Liver (tissue), 9 donors: ENCODE measurements around the gene OBP2A. TPM values are rescaled to one million over a fixed set of nuclear protein-coding genes. Genes with fewer than 3 reads are reported as not detected.

ENCODE experiments used
- DNase-seq: peaks from one replicate; pipeline ENCODE4 v3.0.0-alpha.2; 2017; ENCODE audit warnings: low spot score
- H3K27ac ChIP-seq, 2 donors: one replicate each; pipeline ENCODE4 v1.7.0; 2013; ENCODE audit warnings: inconsistent platforms in 2 of 2, low read length in 2 of 2, control low read depth in 1 of 2, low read depth in 1 of 2, mild to moderate bottlenecking in 1 of 2
- H3K27me3 ChIP-seq, 4 donors: one replicate each; pipeline versions ENCODE4 v1.6.1 to v1.7.0; 2013; ENCODE audit warnings: low read length in 3 of 4, inconsistent platforms in 1 of 4, mild to moderate bottlenecking in 1 of 4, moderate library complexity in 1 of 4; ENCODE audit not compliant: control insufficient read depth in 4 of 4, insufficient read depth in 4 of 4
- H3K36me3 ChIP-seq, 4 donors: one replicate each; pipeline versions ENCODE4 v1.6.1 to v1.7.0; 2013; ENCODE audit warnings: low read length in 3 of 4, mild to moderate bottlenecking in 3 of 4, low read depth in 1 of 4, moderate library complexity in 1 of 4; ENCODE audit not compliant: control insufficient read depth in 4 of 4, insufficient read depth in 3 of 4
- H3K4me1 ChIP-seq, 4 donors: one replicate each; pipeline versions ENCODE4 v1.6.1 to v1.7.0; 2013; ENCODE audit warnings: low read length in 3 of 4, mild to moderate bottlenecking in 3 of 4, moderate library complexity in 1 of 4; ENCODE audit not compliant: control insufficient read depth in 4 of 4, insufficient read depth in 4 of 4
- H3K4me3 ChIP-seq, 3 donors: one replicate each; pipeline versions ENCODE4 v1.6.1 to v1.7.0; 2013; ENCODE audit warnings: low read length in 3 of 3, control low read depth in 1 of 3, low read depth in 1 of 3, mild to moderate bottlenecking in 1 of 3
- H3K9ac ChIP-seq, 2 donors: one replicate each; pipeline ENCODE4 v1.7.0; 2013; ENCODE audit warnings: low read length in 2 of 2, mild to moderate bottlenecking in 2 of 2, moderate library complexity in 2 of 2, control low read depth in 1 of 2, low read depth in 1 of 2
- H3K9me3 ChIP-seq, 4 donors: one replicate each; pipeline versions ENCODE4 v1.6.1 to v1.7.0; 2013; ENCODE audit warnings: low read length in 3 of 4; ENCODE audit not compliant: control insufficient read depth in 4 of 4
- EGR1 ChIP-seq, 2 donors: IDR thresholded peaks; 2 replicates each; pipeline ENCODE4 v1.6.1; 2016 to 2018; ENCODE audit warnings: antibody characterized with exemption in 2 of 2, low read depth in 2 of 2
- FOXA1 ChIP-seq: IDR thresholded peaks from 2 replicates; pipeline ENCODE4 v1.6.1; 2016; ENCODE audit warnings: antibody characterized with exemption
- FOXA2 ChIP-seq: IDR thresholded peaks from 2 replicates; pipeline ENCODE4 v1.6.1; 2016; ENCODE audit warnings: antibody characterized with exemption
- GABPA ChIP-seq, 2 donors: IDR thresholded peaks in 1 of 2; conservative IDR thresholded peaks in 1 of 2; 2 replicates each; pipeline ENCODE4 v1.6.1; 2016; ENCODE audit warnings: antibody characterized with exemption in 2 of 2, mild to moderate bottlenecking in 1 of 2, moderate library complexity in 1 of 2
- HNF4A ChIP-seq, 2 donors: conservative IDR thresholded peaks; 2 replicates each; pipeline ENCODE4 v1.6.1; 2016; ENCODE audit warnings: antibody characterized with exemption in 2 of 2, mild to moderate bottlenecking in 2 of 2
- JUND ChIP-seq, 2 donors: IDR thresholded peaks; 2 replicates each; pipeline ENCODE4 v1.6.1; 2016; ENCODE audit warnings: antibody characterized with exemption in 2 of 2
- MAX ChIP-seq: IDR thresholded peaks from 2 replicates; pipeline ENCODE4 v1.6.1; 2016; ENCODE audit warnings: antibody characterized with exemption
- NR2F2 ChIP-seq: IDR thresholded peaks from 2 replicates; pipeline ENCODE4 v1.6.1; 2016; ENCODE audit warnings: antibody characterized with exemption
- RAD21 ChIP-seq, 2 donors: IDR thresholded peaks; 2 replicates each; pipeline ENCODE4 v1.6.1; 2016; ENCODE audit warnings: antibody characterized with exemption in 2 of 2, mild to moderate bottlenecking in 2 of 2
- REST ChIP-seq: IDR thresholded peaks from 2 replicates; pipeline ENCODE4 v1.6.1; 2016; ENCODE audit warnings: antibody characterized with exemption, mild to moderate bottlenecking
- RXRA ChIP-seq, 2 donors: IDR thresholded peaks; 2 replicates each; pipeline ENCODE4 v1.6.1; 2017 to 2018; ENCODE audit warnings: antibody characterized with exemption in 2 of 2, mild to moderate bottlenecking in 1 of 2
- SP1 ChIP-seq: IDR thresholded peaks from 2 replicates; pipeline ENCODE4 v1.6.1; 2018; ENCODE audit warnings: antibody characterized with exemption, mild to moderate bottlenecking
- TAF1 ChIP-seq: conservative IDR thresholded peaks from 2 replicates; pipeline ENCODE4 v1.6.1; 2016; ENCODE audit warnings: antibody characterized with exemption, mild to moderate bottlenecking
- YY1 ChIP-seq: IDR thresholded peaks from 2 replicates; pipeline ENCODE4 v1.6.1; 2016; ENCODE audit warnings: antibody characterized with exemption, mild to moderate bottlenecking
- WGBS: extraction: QIAGEN DNeasy Blood & Tissue Kit; methylation state at CpG from one replicate; pipeline ENCODE4 v1.1.7; 2013; 5-methylcytosine and 5-hydroxymethylcytosine counted together
- polyA plus RNA-seq, 2 donors: library from polyadenylated mRNA; stranded (reverse) in 1 of 2; unstranded in 1 of 2; fragments of 200-250 nt in 1 of 2; fragments of >200 nt in 1 of 2; fragmentation: Nextera tagmentation in 1 of 2; extraction: Ambion mirVana in 1 of 2; gene quantifications; one replicate each; pipeline versions ENCODE4 v1.2.1 to v1.2.3, GENCODE V29; 2013 to 2015
- total RNA-seq, 2 donors: library from RNA; depleted of rRNA; stranded (reverse); fragments of >200 nt; gene quantifications; one replicate each; pipeline ENCODE4 v1.2.3, GENCODE V29; 2014
- TF ChIP-seq, protein P1 (sequence below): IDR thresholded peaks from 2 replicates; pipeline ENCODE4 v1.6.1; 2016; ENCODE audit warnings: antibody characterized with exemption
- TF ChIP-seq, protein P2 (sequence below): IDR thresholded peaks from 2 replicates; pipeline ENCODE4 v1.6.1; 2016; ENCODE audit warnings: antibody characterized with exemption
- donor health status: healthy.
- donor health status: healthy.
- donor health status: healthy.
- donor health status: healthy.
- donor health status: healthy.

The OBP2A gene
- total and polyA plus RNA-seq, 4 donors: not detected

DNA sequence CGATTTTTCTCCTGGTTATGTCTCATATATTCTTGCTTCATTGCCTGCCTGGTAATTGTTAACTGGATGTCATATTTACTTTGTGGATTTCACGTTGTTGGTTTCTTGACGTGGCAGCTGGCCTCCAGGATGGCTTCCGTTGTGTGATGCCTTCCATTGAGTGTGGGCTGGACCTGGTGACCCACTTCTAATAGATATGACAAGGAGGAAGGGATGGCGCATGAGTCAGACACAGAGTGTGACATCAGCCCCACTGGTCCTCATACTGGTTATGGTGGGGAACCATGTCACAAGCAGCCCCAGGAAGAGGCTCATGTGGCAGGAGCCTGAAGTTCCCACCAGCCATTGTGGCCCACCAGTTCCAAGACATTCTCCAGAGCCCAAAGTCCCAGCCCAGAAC lies 9.3 kb downstream of the OBP2A start:
- 61% methylated on average over 5 of the region's 5 CpGs for WGBS
- DNase-seq: no peak
- H3K27ac ChIP-seq: no peak overlapping the region
- TF ChIP-seq EGR1 (IDR thresholded peaks at IDR 0.05; ENCODE audit: low read depth in 2 of 2) (no peak), FOXA1 (no peak), MAX (no peak), FOXA2 (no peak), RAD21 (IDR thresholded peaks at IDR 0.05) (no peak), SP1 (no peak), REST (no peak), TAF1 (no peak), YY1 (no peak)
- TF ChIP-seq, protein P1, sequence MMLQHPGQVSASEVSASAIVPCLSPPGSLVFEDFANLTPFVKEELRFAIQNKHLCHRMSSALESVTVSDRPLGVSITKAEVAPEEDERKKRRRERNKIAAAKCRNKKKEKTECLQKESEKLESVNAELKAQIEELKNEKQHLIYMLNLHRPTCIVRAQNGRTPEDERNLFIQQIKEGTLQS: no peak
- TF ChIP-seq, protein P2, sequence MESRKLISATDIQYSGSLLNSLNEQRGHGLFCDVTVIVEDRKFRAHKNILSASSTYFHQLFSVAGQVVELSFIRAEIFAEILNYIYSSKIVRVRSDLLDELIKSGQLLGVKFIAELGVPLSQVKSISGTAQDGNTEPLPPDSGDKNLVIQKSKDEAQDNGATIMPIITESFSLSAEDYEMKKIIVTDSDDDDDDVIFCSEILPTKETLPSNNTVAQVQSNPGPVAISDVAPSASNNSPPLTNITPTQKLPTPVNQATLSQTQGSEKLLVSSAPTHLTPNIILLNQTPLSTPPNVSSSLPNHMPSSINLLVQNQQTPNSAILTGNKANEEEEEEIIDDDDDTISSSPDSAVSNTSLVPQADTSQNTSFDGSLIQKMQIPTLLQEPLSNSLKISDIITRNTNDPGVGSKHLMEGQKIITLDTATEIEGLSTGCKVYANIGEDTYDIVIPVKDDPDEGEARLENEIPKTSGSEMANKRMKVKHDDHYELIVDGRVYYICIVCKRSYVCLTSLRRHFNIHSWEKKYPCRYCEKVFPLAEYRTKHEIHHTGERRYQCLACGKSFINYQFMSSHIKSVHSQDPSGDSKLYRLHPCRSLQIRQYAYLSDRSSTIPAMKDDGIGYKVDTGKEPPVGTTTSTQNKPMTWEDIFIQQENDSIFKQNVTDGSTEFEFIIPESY: no peak
- no peak overlapping the region for H3K9ac ChIP-seq
- no peaks in the 10 kb centered on the region for H3K36me3 ChIP-seq
- no peak overlapping the region for H3K4me3 ChIP-seq
- H3K9me3 ChIP-seq: no peaks in the 10 kb centered on the region
- H3K4me1 ChIP-seq: no peaks in the 10 kb centered on the region
- peaks cover 0 to 5% (median 1%) of the 10 kb centered on the region in 4 donors for H3K27me3 ChIP-seq

DNA sequence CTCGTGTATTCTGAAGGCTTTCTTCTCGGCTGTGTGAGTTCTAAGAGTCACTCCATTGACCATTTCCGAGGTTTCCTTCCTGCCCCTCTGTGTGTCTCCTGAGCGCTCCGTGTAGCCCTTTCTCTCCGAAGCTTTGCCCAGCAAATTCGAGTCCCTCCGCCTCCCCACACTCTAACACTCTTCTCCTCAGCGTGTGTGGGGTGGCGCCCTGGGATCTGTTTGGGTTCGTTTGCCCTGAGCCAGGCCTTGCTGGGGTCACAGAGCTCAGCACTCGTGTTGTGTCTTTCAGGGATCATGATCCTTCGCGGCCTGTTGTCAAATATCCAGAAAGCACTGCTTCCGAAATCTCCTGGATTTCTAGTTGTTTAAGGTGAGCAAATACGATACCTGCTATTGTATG lies 10.0 kb downstream of the OBP2A start:
- Histone ChIP-seq H3K27ac (no peak overlapping the region), H3K4me3 (no peak overlapping the region), H3K4me1 (no peaks in the 10 kb centered on the region), H3K9ac (no peak overlapping the region), H3K9me3 (no peaks in the 10 kb centered on the region), H3K27me3 (peaks cover 0 to 5% (median 1%) of the 10 kb centered on the region in 4 donors), H3K36me3 (no peaks in the 10 kb centered on the region)
- no peak for DNase-seq
- TF ChIP-seq RXRA (IDR thresholded peaks at IDR 0.05) (no peak), MAX (no peak), SP1 (no peak)
- WGBS: 71% methylated on average over 16 of the region's 16 CpGs

DNA sequence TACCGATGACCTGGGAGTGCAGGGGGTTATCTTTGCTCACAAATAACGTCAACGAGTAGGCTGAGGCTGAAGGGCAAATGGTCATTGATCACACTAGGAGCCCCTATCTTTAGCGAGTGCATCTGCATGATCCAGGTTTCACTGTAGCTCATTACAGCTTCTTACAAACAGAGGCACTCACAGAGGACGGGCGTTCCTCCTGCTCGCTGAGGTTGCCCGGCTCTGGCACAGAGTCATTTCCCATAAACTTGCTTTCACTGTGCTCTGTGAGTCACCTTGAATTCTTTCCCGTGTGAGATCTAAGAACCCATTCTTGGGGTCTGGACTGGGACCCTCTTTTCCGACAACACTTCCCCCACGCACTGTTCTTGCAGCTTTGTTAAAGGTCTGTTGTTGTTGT lies 13.7 kb downstream of the OBP2A start:
- Histone ChIP-seq H3K36me3 (no peaks in the 10 kb centered on the region), H3K9me3 (peaks cover 0 to 3% (median 0%) of the 10 kb centered on the region in 4 donors), H3K4me1 (no peaks in the 10 kb centered on the region), H3K27ac (no peak overlapping the region), H3K9ac (no peak overlapping the region), H3K27me3 (peaks cover 0 to 8% (median 1%) of the 10 kb centered on the region in 4 donors), H3K4me3 (no peak overlapping the region)
- TF ChIP-seq TAF1: no peak
- no peak for TF ChIP-seq RXRA (IDR thresholded peaks at IDR 0.05)
- TF ChIP-seq REST: no peak
- TF ChIP-seq HNF4A (conservative IDR thresholded peaks at IDR 0.05): no peak
- TF ChIP-seq NR2F2: no peak
- no peak for TF ChIP-seq JUND (IDR thresholded peaks at IDR 0.05)
- TF ChIP-seq YY1: no peak
- no peak for TF ChIP-seq FOXA1
- TF ChIP-seq, protein P2: no peak
- no peak for TF ChIP-seq EGR1 (IDR thresholded peaks at IDR 0.05; ENCODE audit: low read depth in 2 of 2)
- TF ChIP-seq GABPA (IDR thresholded peaks at IDR 0.05 in 1 of 2, conservative IDR thresholded peaks at IDR 0.05 in 1 of 2): no peak
- 35% methylated on average over 11 of the region's 11 CpGs for WGBS
- DNase-seq: no peak
